HCT116 (cell line): ENCODE results near the gene F10. TPM values are rescaled to one million over a fixed set of nuclear protein-coding genes. Genes with fewer than 3 reads are reported as not detected.

Experiments used
- ATAC-seq: fragments of 200-7000 bp; cut with Tn5 transposase; 2 replicates; pipeline ENCODE4 v1.9.1; 2020; ENCODE audit warnings: mild to moderate bottlenecking, moderate library complexity
- BruUV-seq: library from RNA; stranded (reverse); fragments of 400-500 nt; replicated peaks from 2 replicates; lab custom pipeline; 2021; lab: Mats Ljungman, UMichigan
- CTCF ChIA-PET: fragments of 300-600 bp; sonication (Branson Sonifier 250); formaldehyde crosslinking; loops from one replicate; lab custom pipeline; 2021; ENCODE audit warnings: antibody characterized with exemption; lab: Charles Lee
- POLR2A ChIA-PET: fragments of 300-600, 350-600 bp; sonication (Branson Sonifier 250); formaldehyde crosslinking; loops from one replicate; lab custom pipeline; 2021; ENCODE audit warnings: antibody characterized with exemption; lab: Charles Lee
- RAD21 ChIA-PET, 2 experiments: fragments of 300-600 bp; sonication (Branson Sonifier 250); formaldehyde crosslinking; loops; one replicate each; lab custom pipeline; 2023; ENCODE audit warnings: low total read pairs in 2 of 2; ENCODE audit not compliant: uncharacterized antibody in 2 of 2, unreplicated experiment in 2 of 2, low non-redundant PET in 1 of 2; lab: Charles Lee
- DNase-seq: peaks from one replicate; pipeline ENCODE4 v3.0.0-alpha.2; 2010; ENCODE audit warnings: low read depth, low spot score
- H2AFZ ChIP-seq: fragments of 200-600 bp; shearing (Covaris generic), sonication (generic); 2 replicates; pipeline ENCODE4 v1.6.1; 2017; ENCODE audit warnings: low read depth, mixed run types, mixed read lengths, antibody characterized with exemption, low read length; ENCODE audit not compliant: poor library complexity, severe bottlenecking
- H3K27ac ChIP-seq: 2 replicates; pipeline ENCODE4 v1.5.1; 2012; ENCODE audit warnings: low read depth, low read length
- H3K27me3 ChIP-seq: fragments of 200-600 bp; sonication (generic); 2 replicates; pipeline ENCODE4 v1.6.1; 2016; ENCODE audit warnings: mixed run types, low read length, mixed read lengths; ENCODE audit not compliant: insufficient read depth
- H3K36me3 ChIP-seq, 2 experiments: fragments of 200-500 bp in 1 of 2; fragments of 200-600 bp in 1 of 2; sonication (Bioruptor generic) in 1 of 2; sonication (generic) in 1 of 2; 2 replicates each; pipeline versions ENCODE4 v1.5.1 to v1.6.1; 2014 to 2016; ENCODE audit warnings: low read length in 2 of 2, inconsistent platforms in 1 of 2, mixed read lengths in 1 of 2, mixed run types in 1 of 2; ENCODE audit not compliant: insufficient read depth in 2 of 2, control insufficient read depth in 1 of 2
- H3K4me1 ChIP-seq, 2 experiments: fragments of 200-600 bp in 1 of 2; sonication (generic) in 1 of 2; 2 replicates each; pipeline versions ENCODE4 v1.5.1 to v1.6.1; 2012 to 2017; ENCODE audit warnings: low read length in 2 of 2, inconsistent platforms in 1 of 2, mild to moderate bottlenecking in 1 of 2, mixed read lengths in 1 of 2, mixed run types in 1 of 2, moderate library complexity in 1 of 2; ENCODE audit not compliant: insufficient read depth in 2 of 2, control insufficient read depth in 1 of 2
- H3K4me2 ChIP-seq: fragments of 200-600 bp; sonication (generic); 2 replicates; pipeline ENCODE4 v1.6.1; 2017; ENCODE audit warnings: mixed run types, low read length, mixed read lengths
- H3K4me3 ChIP-seq, 2 experiments: fragments of 200-600 bp in 1 of 2; sonication (generic) in 1 of 2; replicated peaks in 1 of 2; 2 replicates each; pipeline ENCODE4 v1.5.1; 2011 to 2016; ENCODE audit warnings: low read length in 2 of 2, control low read depth in 1 of 2, low read depth in 1 of 2, mild to moderate bottlenecking in 1 of 2, mixed read lengths in 1 of 2, mixed run types in 1 of 2
- H3K79me2 ChIP-seq: fragments of 200-600 bp; sonication (generic); 2 replicates; pipeline ENCODE4 v1.6.1; 2017; ENCODE audit warnings: mild to moderate bottlenecking, mixed run types, low read length, moderate library complexity, mixed read lengths; ENCODE audit not compliant: insufficient read depth
- H3K9ac ChIP-seq: fragments of 200-600 bp; sonication (generic); 2 replicates; pipeline ENCODE4 v1.6.1; 2016; ENCODE audit warnings: low read length, mixed read lengths
- H3K9me2 ChIP-seq: fragments of 200-600 bp; sonication (generic), shearing (Covaris generic); 2 replicates; pipeline ENCODE4 v1.6.1; 2017; ENCODE audit warnings: mixed run types, mild to moderate bottlenecking, moderate library complexity; ENCODE audit not compliant: insufficient read depth
- H3K9me3 ChIP-seq, 2 experiments: fragments of 200-500 bp in 1 of 2; fragments of 200-600 bp in 1 of 2; sonication (Bioruptor generic) in 1 of 2; sonication (generic) in 1 of 2; 2 replicates each; pipeline ENCODE4 v1.6.1; 2014 to 2017; ENCODE audit warnings: low read length in 2 of 2, mixed read lengths in 2 of 2, inconsistent platforms in 1 of 2, low read depth in 1 of 2, mild to moderate bottlenecking in 1 of 2, mixed run types in 1 of 2, moderate library complexity in 1 of 2; ENCODE audit not compliant: control insufficient read depth in 1 of 2, insufficient read depth in 1 of 2
- H4K20me1 ChIP-seq: fragments of 200-600 bp; sonication (generic), shearing (Covaris generic); 2 replicates; pipeline ENCODE4 v1.6.1; 2017; ENCODE audit warnings: mixed run types, mild to moderate bottlenecking, moderate library complexity; ENCODE audit not compliant: insufficient read depth
- YY1 ChIP-seq: IDR thresholded peaks from 2 replicates; pipeline ENCODE4 v1.6.1; 2011; ENCODE audit warnings: low read length, low read depth, moderate library complexity, mild to moderate bottlenecking; ENCODE audit not compliant: insufficient replicate concordance; ENCODE audit errors: extremely low read depth
- intact Hi-C: fragments of 100-400 bp; cut with micrococcal nuclease; formaldehyde crosslinking; loops from 2 replicates; pipeline ENCODE4 v1.10.0; 2022
- total RNA-seq: library from RNA; stranded (reverse); gene quantifications from one replicate; pipeline ENCODE4 v1.2.1, GENCODE V29; 2021; ENCODE audit not compliant: unreplicated experiment
- TF ChIP-seq, protein P1 (sequence below): IDR thresholded peaks from 2 replicates; pipeline ENCODE4 v1.6.1; 2012
- TF ChIP-seq, protein P2 (sequence below): IDR thresholded peaks from 2 replicates; pipeline ENCODE4 v1.6.1; 2011; ENCODE audit warnings: mild to moderate bottlenecking, low read length, moderate library complexity; ENCODE audit not compliant: insufficient replicate concordance; ENCODE audit errors: extremely low read depth

F10 gene
- total RNA-seq, 1 experiment from 2014 or later: 4.0 TPM

DNA sequence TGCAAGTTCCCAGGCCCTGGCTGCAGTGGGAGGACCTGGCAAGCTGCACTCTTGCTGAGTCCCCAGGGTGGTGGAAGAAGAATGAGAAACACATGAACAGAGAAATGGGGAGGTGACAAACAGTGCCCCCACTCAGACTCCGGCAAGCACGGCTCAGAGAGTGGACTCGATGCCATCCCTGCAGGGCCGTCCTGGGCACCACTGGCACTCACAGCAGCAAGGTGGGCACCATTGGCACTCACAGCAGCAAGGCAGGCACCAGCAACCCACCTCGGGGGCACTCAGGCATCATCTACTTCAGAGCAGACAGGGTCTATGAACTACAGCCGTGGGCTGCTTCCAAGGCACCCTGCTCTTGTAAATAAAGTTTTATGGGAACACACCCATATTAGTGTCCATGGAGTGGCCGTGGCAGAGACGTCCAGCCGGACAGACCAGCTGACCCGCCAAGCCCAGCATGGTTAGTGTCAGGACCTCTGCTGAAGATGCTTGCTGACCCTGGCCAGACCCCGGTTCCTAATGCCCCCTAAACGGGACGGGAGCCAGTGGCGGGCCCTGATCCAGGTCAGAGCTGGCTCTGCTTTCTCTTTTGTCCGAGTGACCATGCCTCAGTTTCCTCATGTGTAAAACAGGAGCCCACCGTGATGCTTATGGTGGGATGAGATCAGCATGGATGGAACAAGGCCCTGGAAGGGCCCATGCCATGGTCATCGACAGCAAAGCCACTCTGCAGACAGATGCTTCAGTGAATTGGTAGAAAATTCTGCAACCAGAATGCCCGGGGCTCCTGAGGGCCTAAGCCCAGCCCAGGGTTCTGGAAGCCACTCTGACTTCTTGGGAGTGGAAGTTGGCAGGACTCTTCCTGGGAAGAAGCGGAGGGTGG, 2.1 kb upstream of the F10 start:
- intact Hi-C loops: loop anchor here (5.0 kb wide), 1 partner anchor 83 kb away; no protein-coding TSS in a partner anchor
- Histone ChIP-seq H3K4me2 (no peak overlapping the region), H2AFZ (no peak overlapping the region), H3K79me2 (no peaks in the 10 kb centered on the region), H3K4me3 (no peak overlapping the region), H4K20me1 (no peaks in the 10 kb centered on the region), H3K9ac (no peak overlapping the region), H3K27ac (no peak overlapping the region), H3K9me2 (no peaks in the 10 kb centered on the region), H3K36me3 (no peaks in the 10 kb centered on the region), H3K9me3 (no peaks in the 10 kb centered on the region), H3K4me1 (peaks cover 4 to 21% of the 10 kb centered on the region in 2 experiments; a peak in 3 of 4 replicates), H3K27me3 (0 out of 2 replicates have a peak, but pooled peaks cover 4% of the 10 kb centered on the region)
- DNase-seq (no peak), ATAC-seq (no peak)
- POLR2A ChIA-PET: no interaction called here
- no TSS peak for BruUV-seq
- TF ChIP-seq, protein P1, sequence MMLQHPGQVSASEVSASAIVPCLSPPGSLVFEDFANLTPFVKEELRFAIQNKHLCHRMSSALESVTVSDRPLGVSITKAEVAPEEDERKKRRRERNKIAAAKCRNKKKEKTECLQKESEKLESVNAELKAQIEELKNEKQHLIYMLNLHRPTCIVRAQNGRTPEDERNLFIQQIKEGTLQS: no peak
- TF ChIP-seq YY1: no peak
- TF ChIP-seq, protein P2, sequence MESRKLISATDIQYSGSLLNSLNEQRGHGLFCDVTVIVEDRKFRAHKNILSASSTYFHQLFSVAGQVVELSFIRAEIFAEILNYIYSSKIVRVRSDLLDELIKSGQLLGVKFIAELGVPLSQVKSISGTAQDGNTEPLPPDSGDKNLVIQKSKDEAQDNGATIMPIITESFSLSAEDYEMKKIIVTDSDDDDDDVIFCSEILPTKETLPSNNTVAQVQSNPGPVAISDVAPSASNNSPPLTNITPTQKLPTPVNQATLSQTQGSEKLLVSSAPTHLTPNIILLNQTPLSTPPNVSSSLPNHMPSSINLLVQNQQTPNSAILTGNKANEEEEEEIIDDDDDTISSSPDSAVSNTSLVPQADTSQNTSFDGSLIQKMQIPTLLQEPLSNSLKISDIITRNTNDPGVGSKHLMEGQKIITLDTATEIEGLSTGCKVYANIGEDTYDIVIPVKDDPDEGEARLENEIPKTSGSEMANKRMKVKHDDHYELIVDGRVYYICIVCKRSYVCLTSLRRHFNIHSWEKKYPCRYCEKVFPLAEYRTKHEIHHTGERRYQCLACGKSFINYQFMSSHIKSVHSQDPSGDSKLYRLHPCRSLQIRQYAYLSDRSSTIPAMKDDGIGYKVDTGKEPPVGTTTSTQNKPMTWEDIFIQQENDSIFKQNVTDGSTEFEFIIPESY: no peak
- CTCF ChIA-PET: no interaction called here
- RAD21 ChIA-PET: no interaction called here
